Gastroesophageal sphincter (tissue), 3 donors: ENCODE data around the gene OR4D1.

Experiments used
- EP300 ChIP-seq: sonication (generic); formaldehyde crosslinking; IDR thresholded peaks from one replicate; pipeline ENCODE4 v1.6.1; 2017; ENCODE audit warnings: antibody characterized with exemption, mild to moderate bottlenecking
- POLR2A ChIP-seq, 2 donors: fragments of 450-650 bp; IDR thresholded peaks; one replicate each; pipeline ENCODE4 v1.6.1; 2017; ENCODE audit warnings: antibody characterized with exemption in 2 of 2, mild to moderate bottlenecking in 2 of 2, moderate library complexity in 1 of 2
- POLR2AphosphoS5 ChIP-seq: sonication (generic); formaldehyde crosslinking; IDR thresholded peaks from one replicate; pipeline ENCODE4 v1.6.1; 2017; ENCODE audit warnings: antibody characterized with exemption
- TF ChIP-seq, protein P1 (sequence below), 4 experiments: fragments of 200-600 bp in 2 of 4; fragments of 450-650 bp in 2 of 4; sonication (generic) in 1 of 4; IDR thresholded peaks; one replicate each; pipeline ENCODE4 v1.5.1; 2017 to 2019; ENCODE audit warnings: antibody characterized with exemption in 4 of 4, mild to moderate bottlenecking in 2 of 4, moderate library complexity in 2 of 4

GRCh38 chr17:58200024-58200633, 51.9 kb downstream of the OR4D1 start:
- TF ChIP-seq, protein P1, sequence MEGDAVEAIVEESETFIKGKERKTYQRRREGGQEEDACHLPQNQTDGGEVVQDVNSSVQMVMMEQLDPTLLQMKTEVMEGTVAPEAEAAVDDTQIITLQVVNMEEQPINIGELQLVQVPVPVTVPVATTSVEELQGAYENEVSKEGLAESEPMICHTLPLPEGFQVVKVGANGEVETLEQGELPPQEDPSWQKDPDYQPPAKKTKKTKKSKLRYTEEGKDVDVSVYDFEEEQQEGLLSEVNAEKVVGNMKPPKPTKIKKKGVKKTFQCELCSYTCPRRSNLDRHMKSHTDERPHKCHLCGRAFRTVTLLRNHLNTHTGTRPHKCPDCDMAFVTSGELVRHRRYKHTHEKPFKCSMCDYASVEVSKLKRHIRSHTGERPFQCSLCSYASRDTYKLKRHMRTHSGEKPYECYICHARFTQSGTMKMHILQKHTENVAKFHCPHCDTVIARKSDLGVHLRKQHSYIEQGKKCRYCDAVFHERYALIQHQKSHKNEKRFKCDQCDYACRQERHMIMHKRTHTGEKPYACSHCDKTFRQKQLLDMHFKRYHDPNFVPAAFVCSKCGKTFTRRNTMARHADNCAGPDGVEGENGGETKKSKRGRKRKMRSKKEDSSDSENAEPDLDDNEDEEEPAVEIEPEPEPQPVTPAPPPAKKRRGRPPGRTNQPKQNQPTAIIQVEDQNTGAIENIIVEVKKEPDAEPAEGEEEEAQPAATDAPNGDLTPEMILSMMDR (IDR thresholded peaks at IDR 0.05), result peak in 1 of 4 experiments; percentile 46
- no peak for TF ChIP-seq POLR2AphosphoS5
- no peak for TF ChIP-seq POLR2A (IDR thresholded peaks at IDR 0.05)
- no peak for TF ChIP-seq EP300
